Measurements from ENCODE around the gene FBXO31.

DNA sequence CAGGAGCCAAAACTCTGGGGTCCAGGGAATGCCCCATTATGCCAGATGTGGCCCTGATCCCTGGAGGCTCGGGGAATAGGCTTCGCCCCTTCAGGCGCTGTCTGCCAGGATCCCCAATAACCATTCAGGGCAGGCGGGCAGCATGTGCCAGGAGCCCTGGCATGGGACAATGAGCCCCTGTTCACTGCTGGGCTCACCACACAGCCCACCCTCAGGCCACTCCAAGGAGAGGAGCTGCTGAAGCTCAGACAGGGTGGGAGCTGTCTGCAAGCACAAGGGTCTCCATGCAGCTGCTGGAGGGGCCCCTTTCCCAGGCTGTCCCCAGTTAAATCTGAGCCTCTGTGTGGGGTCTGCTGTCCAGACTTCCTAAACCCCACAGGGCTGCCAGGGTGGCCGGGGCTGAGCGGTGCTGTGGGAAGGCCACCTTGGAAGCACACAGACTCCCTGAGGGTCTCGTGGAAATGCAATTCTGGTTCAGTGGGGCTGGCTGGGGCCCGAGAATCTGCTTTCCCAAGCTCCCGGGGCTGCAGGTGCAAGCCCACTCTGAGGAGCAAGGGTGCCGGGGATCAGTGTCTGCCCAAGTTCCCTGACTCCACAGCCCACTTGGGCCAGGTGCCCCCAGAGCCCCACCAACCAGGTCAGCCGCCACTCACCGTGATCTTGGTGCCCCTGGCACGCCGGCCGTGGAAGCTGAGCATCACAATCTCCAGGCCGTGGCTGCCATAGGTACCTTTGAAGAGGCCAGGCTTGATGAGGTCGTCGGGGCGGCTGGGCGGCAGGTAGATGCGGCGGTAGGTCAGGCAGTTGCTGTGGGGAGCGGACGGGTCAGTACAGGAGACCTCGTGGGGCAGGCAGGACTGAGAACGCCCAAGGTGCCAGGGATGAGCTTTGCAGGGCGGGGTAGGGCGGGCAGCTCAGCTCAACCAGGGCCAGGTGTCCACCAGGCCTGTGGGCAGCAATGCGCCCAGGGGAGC, 48.6 kb downstream of the FBXO31 start:
- TF ChIP-seq, protein P1, sequence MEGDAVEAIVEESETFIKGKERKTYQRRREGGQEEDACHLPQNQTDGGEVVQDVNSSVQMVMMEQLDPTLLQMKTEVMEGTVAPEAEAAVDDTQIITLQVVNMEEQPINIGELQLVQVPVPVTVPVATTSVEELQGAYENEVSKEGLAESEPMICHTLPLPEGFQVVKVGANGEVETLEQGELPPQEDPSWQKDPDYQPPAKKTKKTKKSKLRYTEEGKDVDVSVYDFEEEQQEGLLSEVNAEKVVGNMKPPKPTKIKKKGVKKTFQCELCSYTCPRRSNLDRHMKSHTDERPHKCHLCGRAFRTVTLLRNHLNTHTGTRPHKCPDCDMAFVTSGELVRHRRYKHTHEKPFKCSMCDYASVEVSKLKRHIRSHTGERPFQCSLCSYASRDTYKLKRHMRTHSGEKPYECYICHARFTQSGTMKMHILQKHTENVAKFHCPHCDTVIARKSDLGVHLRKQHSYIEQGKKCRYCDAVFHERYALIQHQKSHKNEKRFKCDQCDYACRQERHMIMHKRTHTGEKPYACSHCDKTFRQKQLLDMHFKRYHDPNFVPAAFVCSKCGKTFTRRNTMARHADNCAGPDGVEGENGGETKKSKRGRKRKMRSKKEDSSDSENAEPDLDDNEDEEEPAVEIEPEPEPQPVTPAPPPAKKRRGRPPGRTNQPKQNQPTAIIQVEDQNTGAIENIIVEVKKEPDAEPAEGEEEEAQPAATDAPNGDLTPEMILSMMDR (IDR thresholded peaks at IDR 0.05; ENCODE audit: poor library complexity, severe bottlenecking): no peak
- TF ChIP-seq SMC3 (conservative IDR thresholded peaks at IDR 0.05; ENCODE audit: poor library complexity) (no peak), POLR2AphosphoS5 (IDR thresholded peaks at IDR 0.05) (no peak), EZH2 (IDR thresholded peaks at IDR 0.05; ENCODE audit: borderline replicate concordance, insufficient read depth, low read length, poor library complexity, severe bottlenecking) (no peak), TAF1 (IDR thresholded peaks at IDR 0.05; ENCODE audit: low read depth) (no peak)
- TF ChIP-seq, protein P2, sequence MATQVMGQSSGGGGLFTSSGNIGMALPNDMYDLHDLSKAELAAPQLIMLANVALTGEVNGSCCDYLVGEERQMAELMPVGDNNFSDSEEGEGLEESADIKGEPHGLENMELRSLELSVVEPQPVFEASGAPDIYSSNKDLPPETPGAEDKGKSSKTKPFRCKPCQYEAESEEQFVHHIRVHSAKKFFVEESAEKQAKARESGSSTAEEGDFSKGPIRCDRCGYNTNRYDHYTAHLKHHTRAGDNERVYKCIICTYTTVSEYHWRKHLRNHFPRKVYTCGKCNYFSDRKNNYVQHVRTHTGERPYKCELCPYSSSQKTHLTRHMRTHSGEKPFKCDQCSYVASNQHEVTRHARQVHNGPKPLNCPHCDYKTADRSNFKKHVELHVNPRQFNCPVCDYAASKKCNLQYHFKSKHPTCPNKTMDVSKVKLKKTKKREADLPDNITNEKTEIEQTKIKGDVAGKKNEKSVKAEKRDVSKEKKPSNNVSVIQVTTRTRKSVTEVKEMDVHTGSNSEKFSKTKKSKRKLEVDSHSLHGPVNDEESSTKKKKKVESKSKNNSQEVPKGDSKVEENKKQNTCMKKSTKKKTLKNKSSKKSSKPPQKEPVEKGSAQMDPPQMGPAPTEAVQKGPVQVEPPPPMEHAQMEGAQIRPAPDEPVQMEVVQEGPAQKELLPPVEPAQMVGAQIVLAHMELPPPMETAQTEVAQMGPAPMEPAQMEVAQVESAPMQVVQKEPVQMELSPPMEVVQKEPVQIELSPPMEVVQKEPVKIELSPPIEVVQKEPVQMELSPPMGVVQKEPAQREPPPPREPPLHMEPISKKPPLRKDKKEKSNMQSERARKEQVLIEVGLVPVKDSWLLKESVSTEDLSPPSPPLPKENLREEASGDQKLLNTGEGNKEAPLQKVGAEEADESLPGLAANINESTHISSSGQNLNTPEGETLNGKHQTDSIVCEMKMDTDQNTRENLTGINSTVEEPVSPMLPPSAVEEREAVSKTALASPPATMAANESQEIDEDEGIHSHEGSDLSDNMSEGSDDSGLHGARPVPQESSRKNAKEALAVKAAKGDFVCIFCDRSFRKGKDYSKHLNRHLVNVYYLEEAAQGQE (IDR thresholded peaks at IDR 0.05; ENCODE audit: borderline replicate concordance): no peak
